HG02938 (cell line): Measurements from ENCODE around the gene LASP1NB.

Source experiments
- ATAC-seq: cut with Tn5 transposase; IDR thresholded peaks from one replicate; pipeline ENCODE4 v1.9.1; 2021; ENCODE audit warnings: mild to moderate bottlenecking, moderate library complexity; ENCODE audit not compliant: unreplicated experiment

LASP1NB gene

DNA sequence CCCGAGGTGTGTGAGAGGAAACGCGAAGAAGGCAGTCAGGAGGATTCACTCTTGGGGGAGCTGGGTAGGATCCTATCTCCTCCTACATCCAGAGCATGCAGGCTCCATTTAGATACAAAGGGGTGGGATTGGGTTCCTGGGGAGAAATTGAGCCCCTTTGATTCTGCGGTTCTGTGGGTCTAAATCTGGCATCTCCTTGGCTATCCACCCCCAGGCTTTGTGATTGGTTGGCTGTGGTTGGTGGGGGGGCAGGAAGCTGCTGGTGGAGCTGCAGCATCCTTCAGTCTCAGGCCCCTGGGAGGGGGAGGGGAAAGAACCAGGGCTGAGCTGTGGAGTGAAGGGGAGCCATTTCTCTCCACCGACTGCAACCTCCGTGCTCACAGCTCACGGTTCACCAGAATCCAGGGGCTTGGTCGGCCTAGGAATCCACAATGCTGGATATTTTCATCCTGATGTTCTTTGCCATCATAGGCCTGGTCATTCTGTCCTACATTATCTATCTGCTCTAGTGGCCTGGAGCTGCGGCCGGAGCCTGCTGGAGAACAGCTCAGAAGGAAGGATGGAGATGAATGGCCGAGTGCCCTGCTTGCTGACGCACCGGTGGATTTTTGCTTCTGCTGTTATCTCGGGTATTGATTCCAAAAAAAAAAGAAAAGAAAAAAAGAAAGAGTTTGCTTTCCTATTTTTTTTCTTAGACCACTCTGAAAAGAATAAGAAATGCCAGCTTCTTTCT lies at the start of gene LASP1NB:
TSS of gene LASP1NB (plus strand) at position 352 of the 733 bp plus-strand sequence.
- no peak for ATAC-seq

DNA sequence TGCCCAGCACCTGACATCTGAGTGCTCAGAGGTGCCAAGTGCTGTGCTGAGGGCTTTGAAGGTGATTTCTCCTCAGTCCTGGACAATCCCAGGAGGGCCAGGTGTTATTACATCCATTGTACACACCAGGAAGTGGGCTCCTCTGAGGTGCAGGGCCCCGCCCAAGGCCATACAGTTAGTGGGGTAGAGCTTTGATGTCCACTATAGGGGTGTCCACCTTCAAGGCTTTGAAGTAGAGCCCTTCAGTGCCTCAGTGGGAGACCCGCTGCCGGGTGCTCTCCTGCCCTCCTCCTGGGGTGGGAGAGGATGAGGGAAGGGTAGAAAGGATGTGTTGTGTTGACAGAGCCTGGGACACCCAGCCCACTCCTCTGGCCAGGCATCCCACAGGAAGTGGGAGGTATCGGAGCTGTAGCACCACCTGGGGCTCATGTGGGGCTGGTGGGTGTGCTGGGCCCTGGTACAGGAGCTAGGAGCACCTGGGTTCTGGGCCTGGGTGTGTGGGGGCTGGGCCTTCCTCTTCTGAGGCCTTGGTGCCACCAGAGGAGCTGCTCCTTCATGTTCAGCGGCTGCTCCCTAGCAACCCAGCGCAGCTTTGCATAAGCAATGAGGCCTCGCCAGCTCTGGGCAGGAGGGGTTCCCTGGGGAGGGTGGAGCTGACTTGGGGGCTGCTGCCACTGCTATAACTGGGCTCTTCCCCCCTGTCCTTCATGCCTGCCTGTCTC lies 48.1 kb upstream of the LASP1NB start:
- ATAC-seq, result no peak

DNA sequence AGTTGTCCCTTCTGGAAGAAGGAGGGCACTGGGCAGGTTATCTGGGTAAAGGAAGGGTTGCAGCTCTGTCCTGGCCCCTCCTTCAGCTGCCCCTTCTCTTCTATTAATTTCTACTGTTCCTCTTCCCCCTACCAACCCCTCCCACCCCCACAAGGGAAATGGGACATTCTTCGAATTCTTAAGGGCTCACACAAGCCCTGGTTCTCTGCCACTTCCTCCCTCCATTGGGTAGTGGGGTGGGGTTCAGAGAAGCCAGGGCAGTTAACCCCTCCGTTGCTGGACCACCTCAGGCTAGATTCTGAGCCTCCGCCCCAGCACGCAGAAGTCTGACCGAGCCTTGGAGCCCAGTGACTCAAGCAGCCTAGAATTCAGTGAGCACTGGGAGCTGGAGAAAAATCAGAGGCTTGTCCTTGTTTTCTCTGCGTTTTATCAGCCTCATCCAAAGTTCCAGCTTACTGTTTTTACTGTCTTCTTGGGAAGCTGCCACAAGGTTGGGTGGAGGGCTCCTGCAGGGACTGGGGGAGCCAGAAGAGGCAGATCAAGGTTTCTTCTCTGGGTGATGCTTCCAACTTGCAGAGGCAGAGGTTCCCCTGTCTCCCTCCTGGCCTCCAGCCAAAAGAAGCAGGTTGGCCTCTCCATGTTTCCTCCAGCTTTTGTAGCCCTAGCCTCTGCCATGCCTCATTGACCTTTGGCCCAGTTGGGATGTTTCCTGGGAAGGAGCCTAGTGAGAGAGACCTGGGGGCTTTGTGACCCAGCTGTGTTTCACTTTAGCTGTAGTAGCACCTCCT lies 45.3 kb upstream of the LASP1NB start:
- ATAC-seq, result no peak

DNA sequence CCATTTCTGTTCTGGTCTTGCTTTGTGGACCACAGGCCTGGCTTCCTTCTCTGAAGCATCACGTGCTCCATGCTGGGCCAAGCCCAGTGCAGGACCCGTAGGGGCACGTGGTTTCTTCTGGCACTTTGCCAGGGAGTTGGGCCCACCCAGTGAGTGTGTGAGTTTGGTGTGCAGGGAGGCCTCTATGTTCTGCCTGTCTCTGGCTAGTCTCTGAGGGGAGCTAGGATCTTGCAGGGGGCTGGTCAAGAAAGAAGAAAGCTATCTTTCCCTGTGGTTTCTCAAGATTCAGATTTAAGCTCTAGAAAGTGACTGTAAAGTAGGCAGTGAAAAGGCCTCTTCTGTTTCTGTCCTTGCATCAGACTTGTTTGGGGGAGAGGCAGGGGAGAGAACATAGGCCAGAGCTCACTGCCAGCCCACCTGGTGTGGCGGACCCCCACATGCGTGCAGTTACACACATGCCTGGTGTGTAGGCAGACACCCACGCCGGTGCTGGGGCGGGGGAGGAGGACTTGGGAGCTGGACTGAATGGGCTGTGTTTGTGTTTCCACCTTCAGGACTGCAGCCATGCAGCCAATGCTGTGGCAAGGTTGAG lies 43.7 kb upstream of the LASP1NB start:
- ATAC-seq, result no peak

DNA sequence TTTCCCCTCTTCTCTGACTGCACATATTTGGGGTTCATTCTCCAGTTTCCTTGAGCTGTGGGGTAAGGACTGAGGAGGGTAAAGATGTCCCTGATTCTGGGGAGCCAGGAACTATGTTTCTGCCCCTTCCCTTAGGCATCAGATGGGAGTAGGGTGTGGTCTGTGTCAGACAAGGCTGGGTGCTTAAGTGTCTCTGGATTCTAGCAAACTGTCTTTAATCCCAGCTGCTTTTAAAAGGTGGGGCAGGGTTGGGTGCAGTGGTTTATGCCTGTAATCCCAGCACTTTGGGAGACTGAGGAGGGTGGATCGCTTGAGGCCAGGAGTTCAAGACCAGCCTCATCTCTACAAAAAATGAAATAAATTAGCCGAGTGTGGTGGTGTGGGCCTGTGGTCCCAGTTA lies 42.5 kb upstream of the LASP1NB start:
- no peak for ATAC-seq

DNA sequence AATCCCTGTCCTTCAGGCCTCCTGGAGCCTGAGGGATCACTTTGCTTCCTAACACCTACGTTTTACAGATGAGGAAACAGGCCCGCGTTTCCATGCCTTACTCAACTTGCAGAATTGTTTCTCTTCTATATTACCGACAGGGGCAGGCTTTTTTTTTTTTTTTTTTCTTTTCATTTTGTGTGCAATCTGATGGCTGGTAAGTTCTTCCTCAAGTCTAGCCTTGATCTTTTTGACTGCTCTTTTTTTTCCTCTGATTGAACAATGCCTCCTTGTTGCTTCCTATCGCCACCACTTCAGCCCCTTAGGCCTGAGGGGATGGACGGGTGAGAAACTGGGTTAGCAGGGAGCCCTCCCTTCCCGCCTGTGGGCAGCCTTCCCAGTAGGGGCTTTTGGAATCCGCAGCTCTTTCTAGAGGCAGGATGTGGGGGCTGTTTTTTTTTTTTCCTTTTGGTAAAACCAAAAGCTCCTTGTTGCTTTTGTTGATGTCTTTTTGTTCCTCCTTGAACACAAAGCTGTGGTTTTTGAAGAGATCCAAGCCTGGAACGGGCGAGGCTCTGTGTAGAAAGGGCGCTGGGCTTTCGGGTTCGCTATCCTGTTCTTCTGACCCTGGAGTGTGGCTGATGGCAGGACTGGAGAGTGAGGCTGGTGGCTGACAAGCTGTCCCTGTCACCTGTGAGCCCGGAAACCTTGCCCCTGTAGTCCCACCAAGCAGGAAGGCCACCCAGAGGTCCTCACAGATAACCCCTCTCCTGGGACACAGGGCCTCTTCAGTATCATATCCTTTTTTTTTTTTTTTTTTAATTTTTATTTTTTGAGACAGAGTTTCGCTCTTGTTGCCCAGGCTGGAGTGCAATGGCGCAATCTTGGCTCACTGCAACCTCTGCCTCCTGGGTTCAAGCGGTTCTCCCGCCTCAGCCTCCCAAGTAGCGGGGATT lies 41.6 kb upstream of the LASP1NB start:
- no peak for ATAC-seq

DNA sequence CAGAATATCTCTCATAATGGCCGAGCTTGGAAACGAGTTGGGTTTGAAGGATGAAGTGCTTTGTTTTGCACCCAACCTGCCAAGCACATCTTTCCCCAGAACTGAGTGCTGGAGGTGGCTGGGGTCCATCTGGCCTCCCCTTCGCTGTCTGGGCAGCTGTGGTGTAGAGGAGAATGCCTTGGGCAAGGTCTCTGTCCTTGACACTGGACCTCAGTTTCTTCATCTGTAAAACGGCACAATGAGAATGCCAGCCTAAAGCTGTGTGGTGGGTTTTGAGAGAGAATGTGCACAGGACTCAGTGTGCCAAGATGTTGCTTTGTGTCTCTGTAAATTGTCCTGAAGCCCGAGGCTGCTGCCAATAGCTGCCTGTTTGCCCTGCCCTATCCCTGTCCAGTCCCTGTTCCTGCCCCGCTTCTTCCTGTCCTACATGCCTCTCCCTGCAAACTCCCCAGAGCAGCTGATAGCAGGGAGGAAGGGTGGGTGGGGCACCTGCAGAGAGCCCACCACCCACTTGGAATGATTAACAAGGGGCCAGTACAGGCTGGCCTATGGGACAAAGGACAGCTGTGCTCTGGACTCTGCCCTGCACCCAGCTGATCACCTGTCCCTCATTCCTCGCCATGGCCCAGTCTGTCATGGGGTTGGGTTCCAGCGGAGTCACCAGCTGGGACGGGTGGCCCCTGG lies 40.2 kb upstream of the LASP1NB start:
- ATAC-seq, result no peak

DNA sequence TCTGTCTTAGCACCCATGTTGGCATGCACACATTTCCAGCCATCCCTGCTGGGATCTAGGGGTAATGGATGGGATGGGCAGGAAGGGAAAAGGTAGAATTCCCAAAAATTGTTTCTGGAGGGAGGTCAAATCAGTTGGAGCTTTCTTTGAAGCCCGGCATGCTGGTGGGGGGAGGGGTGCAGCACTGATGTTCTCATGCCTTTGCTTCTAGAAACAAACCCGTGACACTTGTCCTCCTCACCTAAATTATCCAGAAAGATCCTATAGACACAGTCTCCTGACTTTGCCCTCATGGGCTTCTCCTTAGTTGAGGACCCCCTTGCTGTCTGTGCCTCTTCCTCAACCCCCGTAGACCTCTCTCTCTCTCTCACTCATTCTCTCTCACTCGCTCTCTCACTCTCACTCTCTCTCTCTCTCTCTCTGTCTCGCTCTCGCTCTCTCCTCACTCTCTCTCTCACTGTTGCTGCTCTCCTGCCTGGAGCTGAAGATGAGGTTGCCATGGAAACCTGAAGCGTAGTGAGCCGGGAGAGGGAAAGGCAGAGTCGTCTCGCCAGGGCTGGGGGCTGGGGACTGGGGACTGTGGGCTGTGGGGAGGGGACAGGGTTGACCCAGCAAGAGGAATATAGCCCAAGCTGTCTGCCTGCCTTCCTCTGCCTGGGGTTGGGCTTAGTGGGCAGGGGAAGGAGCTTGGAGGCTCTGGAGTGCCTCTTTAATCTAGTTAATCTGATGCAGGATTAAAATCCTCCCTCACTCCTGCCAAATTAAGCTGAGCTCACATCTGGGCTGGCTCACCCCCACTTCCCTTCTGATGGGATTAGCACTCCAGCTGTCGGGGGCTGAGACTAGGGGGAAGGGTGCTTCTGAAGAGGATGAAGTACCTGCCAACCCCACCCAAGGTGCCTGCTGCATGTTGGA lies 39.4 kb upstream of the LASP1NB start:
- ATAC-seq, result no peak

DNA sequence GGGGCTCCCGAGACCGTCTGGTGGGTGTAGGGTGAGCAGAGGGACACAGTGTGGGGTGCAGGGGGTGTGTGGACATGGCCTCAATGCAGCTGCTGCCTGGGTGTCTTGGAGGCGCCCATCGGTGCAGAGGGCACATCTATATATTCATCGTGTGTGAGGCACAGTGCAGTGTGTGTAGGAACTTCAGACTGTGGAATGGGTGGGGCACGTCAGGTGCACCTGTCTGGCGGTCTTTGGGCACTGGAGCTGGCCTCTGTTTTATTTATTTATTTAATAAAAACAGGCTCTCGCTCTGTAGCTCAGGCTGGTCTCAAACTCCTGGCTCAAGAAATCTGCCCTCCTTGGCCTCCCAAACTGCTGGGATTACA lies 38.8 kb upstream of the LASP1NB start:
- ATAC-seq, result no peak

DNA sequence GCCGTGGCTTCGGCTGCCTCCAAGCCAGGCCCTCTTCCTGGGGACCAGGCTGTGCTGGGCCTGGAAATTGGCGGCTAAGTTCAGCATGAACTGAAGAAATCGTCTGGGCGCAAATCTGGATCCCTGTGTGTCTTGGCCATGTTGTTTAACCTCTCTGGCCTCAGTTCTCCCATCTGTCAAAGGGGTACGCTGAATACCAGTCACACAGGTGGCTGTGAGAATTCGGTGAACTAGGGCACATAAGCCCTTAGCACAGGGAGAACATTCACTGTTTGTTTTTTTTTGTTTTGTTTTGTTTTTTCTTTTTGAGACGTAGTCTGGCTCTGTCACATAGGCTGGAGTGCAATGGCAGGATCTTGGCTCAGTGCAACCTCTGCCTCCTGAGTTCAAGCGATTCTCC lies 36.6 kb upstream of the LASP1NB start:
- ATAC-seq, result no peak

DNA sequence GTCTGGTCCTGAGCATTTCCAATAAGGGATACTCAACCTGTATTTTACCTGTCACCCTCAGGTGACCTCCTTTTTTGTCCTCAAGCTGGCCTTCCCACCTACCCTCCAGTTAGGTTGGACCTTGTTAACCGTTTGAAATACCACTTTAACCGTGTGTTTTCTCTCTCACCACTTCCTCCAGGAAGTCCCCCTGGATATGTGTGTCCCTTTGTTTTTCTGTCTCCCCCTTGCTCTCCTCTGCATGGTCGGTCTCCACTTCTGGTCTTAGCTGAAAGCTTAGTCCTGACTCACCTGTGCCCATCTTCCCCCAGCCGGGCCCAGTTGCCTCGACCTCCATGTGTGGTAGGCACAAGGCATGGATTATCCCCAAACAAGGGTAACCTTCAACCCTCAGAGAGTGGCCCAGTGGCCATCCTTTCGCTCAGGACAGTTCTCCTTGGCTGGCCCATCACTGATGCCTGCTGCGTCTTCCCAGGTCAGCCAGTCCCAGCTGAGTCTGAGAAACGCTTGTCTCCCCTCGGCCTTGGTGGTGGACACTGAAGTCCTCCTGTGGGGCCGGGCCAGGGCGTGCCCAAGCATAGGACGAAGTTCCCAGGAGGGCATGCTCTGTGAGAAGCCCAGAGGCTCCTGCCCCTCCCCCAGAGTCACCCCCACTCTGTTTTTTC lies 35.5 kb upstream of the LASP1NB start:
- ATAC-seq, result no peak

DNA sequence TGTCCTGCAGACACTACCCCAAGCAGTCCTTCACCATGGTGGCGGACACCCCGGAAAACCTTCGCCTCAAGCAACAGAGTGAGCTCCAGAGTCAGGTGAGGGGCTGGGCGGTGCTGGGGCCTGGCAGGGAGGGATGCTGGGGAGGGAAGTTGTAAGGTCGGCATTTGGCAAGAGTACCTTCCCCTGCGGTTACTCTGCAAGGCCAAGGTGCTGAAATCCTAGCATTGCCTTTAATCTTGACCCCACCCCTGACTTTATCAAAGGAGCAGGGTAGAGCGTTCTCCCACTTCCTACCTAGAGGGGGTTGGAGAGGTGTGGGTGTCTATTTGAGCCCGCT lies 35.0 kb upstream of the LASP1NB start:
- ATAC-seq, result no peak

DNA sequence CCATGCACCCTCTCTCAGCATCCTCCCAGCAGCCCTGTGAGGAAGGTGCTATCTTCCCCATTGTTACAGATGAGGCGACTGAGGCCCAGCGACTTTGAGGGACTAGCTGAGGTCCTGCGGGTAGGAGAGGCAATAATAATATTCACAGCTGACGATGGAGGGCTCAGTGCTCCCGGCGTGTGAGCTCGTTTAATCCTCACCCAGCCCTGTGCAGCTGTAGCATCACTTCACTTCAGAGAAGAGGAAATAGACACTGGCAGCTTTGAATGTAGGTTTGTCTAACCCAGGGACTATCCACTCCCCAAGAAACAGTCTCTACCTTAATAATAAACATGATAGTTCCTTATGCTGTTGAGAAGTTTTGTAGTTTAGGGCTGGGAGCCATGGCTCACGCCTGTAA lies 34.0 kb upstream of the LASP1NB start:
- ATAC-seq, result no peak

DNA sequence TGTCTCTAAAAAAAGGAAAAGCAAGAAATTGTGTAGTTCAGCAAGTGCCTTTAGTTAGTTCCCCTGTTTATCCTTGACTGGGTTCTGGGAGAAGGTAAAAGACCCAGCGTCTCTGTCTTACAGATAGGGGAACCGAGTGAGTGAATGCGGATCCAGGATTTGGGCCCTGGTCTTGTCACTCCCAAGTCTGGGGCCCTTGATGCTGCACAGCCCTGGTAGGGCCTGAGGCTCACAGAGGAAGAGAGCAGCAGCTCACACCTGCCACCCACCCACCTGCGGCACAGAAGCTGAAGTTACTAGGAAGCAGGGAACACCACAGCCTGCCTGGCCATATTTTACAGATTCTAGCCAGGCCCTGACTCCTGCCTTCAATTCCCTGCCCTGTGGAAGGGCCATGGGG lies 33.3 kb upstream of the LASP1NB start:
- no peak for ATAC-seq

DNA sequence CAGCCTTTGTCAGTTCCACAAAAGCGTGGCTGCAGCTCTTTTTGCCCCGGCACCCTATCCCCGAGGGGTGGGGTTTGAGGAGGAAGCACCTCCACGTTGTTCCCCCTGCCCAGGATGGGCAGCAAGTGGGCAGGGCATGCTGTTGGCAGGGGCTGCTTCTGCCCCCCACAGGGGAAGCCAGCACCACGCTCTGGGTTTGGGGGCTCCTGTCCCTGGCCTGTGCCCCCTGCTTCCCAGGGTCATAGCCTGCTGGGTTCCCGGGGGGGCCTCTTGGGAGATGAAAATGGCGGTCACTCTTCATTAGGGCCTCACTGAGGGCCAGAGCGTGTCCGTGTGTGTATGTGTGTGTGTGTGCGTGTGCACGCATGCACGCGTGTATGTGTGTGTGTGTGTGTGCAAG lies 32.8 kb upstream of the LASP1NB start:
- no peak for ATAC-seq

DNA sequence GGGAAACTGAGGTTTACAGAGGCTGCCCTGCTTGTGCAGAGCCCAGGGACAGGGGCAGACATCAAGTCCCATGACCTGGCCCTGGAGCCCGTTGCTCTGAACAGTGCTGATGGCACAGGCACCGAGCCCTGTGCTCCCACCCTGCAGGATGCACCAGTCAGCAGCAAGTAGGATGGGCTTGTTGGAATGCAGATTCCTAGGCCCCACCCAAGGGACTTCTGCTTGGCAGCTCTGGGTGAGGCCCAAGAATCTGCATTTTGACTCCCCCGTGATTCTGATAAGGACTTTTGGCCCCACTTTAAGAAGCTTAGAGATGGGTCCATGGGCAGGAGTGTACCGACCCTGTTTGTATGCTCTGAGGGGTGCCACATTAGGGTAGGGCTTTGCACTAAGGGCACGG lies 32.3 kb upstream of the LASP1NB start:
- ATAC-seq, result no peak

DNA sequence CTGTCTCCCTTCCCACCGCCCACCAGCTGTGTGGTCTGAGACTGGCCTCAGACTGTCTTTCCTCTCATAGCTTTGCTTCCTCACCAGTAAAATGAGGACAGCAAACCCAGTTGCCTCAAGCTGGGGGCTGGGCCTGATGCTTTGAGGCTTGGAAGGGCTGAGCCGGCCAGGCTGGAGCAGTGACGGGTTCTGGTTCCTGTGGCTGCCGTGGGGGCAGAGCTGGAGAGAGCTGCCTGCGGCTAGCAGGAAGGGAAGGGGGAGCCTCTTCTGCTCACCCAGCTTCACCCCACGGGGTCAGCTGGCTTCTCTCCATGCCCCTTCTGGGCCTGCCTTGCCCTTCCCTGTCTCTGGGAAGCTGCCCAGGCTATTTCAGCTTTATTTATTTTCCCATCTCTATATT lies 31.8 kb upstream of the LASP1NB start:
- ATAC-seq, result no peak

DNA sequence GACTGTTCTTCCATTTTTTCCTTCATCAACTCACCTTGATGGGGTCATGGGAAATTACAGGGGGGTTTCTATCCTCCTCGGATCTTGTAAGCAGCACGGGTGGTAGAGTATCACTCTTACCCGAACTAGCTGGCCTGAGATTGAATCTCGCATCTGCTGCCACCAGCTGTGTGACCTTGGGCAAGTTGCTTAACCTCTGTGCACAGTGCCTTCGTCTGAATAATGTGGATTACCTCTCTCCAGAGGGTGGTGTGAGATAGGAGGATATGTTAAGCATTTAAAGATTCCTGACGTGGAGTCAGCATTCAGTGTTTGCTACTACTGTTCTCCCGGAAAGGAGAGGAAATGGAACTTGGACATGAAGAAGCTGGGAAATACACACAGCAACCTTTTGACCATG lies 31.1 kb upstream of the LASP1NB start:
- no peak for ATAC-seq
